Sciatic nerve (tissue), 2 donors: ENCODE measurements around the gene TMEM144. TPM values are rescaled to one million over a fixed set of nuclear protein-coding genes. Genes with fewer than 3 reads are reported as not detected.
A peak's percentile ranks its signal among the peaks of the same experiment; 100 is the strongest.

Experiments
- ATAC-seq: fragments of 200-7000 bp; cut with Tn5 transposase; one replicate; pipeline ENCODE4 v1.9.1; 2020; ENCODE audit warnings: mild to moderate bottlenecking, moderate library complexity
- DNase-seq: peaks from one replicate; pipeline ENCODE4 v3.0.0-alpha.2; 2020; ENCODE audit warnings: low spot score
- intact Hi-C: fragments of 100-400 bp; cut with DNase I; formaldehyde crosslinking; loops from one replicate; pipeline ENCODE4 v1.14.2; 2022
- total RNA-seq: library from RNA; stranded (reverse); fragmentation: NEBNext Ultra II Directional; extraction: Animal tissue kit (Norgen Biotek cat#: 25700); gene quantifications from one replicate; pipeline ENCODE4 v1.2.1, GENCODE V29; 2021
- donor health status: DM: no; HTN: no; CAD: no.
- donor health status: DM: no; HTN: no; CAD: no.

TMEM144 gene
- 11.9 TPM for total RNA-seq

GRCh38 chr4:158209825-158210807 lies at the start of gene TMEM144:
Gene TMEM144 (plus strand): TSS chr4:158210486. CDS start chr4:158212668, 2,182 bp downstream.
- intact Hi-C loops: no loop called here
- DNase-seq (peak; percentile 91), ATAC-seq (peak; percentile 99)

GRCh38 chr4:158161551-158162354 lies 48.5 kb upstream of the TMEM144 start:
- DNase-seq: no peak

GRCh38 chr4:158162631-158163030 lies 47.7 kb upstream of the TMEM144 start:
- intact Hi-C loops: no loop called here
- DNase-seq: no peak
- no peak for ATAC-seq

More at GRCh38 chr4:158161551-158162354, 48.5 kb upstream of the TMEM144 start:
- ATAC-seq: peak; percentile 74
- intact Hi-C loops: no loop called here

GRCh38 chr4:158163941-158164767 lies 46.1 kb upstream of the TMEM144 start:
- DNase-seq (no peak), ATAC-seq (no peak)
- intact Hi-C loops: no loop called here

DNA sequence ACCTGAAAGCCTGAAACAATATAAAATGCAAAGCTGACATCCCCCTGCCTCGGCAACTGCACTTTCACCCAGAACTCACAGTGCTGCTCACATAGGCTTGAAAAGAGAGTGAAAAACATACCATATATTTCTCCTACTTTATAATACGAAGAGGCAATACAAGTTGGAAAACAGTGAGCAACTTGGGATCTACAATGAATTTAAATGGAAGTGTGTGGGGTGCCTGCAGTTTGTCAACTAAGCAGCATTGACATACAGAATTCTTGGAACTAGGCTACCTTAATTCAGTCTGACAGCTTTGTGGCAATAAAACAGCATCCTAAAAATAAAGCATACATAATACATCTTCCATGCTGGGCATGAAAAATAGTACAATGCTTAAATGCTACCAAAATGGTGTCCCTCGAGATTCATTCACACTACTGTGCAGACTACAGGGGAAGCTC lies 45.5 kb upstream of the TMEM144 start:
- DNase-seq: no peak
- intact Hi-C loops: no loop called here
- no peak for ATAC-seq

- ATAC-seq (no peak), DNase-seq (no peak)
- intact Hi-C loops: no loop called here
Measured at GRCh38 chr4:158166701-158167100, 43.6 kb upstream of the TMEM144 start.

DNA sequence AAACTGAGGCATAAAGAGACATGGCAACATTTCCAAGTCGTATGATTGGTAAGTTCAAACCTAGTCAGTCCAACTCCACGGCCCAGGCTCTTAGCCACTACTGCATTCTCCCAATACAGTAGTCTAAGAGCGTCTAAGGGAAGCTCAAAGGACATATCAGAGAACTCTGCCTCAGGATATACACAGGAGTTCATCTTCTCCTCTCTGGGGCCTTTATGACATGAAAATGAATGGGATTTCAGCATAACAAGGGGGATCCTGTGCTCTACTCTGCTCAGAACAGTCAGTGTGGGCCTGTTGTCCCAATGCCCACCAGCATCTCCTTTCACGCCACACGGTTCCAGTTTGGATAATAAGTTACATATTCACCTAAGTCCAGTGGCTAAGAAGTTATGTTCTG lies 41.7 kb upstream of the TMEM144 start:
- no peak for DNase-seq
- intact Hi-C loops: no loop called here
- no peak for ATAC-seq

- intact Hi-C loops: no loop called here
- DNase-seq: no peak
- ATAC-seq: no peak
Measured at GRCh38 chr4:158169506-158169905, 40.8 kb upstream of the TMEM144 start.

DNA sequence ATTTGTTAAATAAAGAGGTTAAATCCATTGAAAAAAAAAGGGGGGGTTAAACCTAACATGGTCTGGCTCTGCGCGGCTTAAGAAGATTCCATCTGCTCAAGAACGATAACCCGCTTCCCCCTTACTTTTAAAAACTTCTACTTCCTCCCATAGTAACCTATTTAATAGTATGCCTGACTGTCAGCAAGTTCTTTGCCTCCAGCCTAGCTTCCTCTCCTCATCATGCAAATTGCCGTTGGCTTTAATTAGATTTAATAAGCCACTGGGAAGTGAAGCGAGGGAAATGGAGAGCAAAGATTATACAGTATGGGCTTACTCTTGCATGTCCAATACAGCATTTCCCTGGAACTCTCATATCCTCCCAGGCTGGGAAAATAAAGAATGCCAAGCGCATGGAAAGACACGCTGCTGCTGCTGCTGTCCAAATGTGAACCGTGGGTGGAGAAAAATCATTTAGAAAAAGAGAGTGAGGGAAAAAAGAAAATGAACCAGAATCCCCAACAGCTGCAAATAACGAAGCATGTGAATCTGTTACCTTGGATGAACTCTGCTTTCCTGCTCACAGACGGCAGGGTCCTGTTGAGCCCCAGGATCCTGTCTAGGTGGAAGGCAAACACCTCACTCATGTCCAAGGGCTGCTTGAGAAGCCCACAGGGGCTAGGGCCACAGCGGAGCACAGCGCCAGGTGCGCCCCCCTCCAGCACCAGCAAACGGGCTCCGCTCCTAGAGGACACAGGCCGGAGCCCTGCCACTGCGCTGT lies 40.2 kb upstream of the TMEM144 start:
- ATAC-seq: peak; percentile 63
- intact Hi-C loops: loop anchor here (5.0 kb wide), 1 partner anchor 178 kb away; no protein-coding TSS in a partner anchor

DNA sequence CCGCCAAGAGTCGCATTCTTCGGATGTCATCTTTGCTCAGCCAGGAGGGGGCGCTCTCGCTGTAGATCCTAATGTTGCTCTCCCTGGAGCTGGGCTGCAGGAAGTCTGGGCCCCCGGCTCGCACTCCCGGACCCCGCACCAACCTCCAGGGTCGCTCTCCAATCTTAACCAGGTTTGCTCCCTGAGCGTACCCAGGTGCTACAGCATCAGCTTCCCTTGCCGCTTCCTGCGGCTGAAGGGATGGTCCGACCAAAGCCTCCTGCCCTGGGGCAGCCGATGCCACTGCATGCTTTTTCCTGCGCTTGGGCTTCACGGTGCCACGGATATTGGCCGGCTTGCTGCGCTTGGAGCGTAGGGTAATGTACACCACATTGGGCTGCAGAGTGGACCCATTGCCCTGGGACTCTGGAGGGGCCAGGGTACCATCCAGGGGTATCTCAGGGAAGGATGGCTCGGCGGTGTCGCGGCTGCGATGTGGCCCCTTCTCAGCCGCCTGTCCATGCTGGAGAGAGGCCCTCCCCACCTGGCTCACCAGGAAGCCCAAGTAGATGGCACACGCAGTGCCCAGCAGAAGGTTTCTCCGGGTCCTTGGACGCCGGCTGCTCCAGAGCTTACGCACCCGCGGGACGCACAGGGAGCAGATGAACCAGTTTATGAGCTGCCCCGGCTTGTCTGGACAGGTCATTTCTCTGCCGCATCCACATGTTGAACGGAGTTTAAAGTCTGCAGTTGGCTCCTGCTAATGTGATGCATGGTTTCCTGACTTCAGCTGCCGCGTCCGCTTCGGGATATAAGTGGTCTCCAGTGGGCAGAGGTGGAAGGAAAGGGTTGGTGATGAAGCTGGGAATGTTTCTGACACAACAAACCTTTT lies 39.4 kb upstream of the TMEM144 start:
- intact Hi-C loops: loop anchor here (5.0 kb wide), 1 partner anchor 179 kb away; no protein-coding TSS in a partner anchor
- DNase-seq (peak; percentile 88), ATAC-seq (peak; percentile 66)

More for the DNA sequence above, 40.2 kb upstream of the TMEM144 start:
- DNase-seq: no peak

GRCh38 chr4:158172261-158173258 lies 37.7 kb upstream of the TMEM144 start, which contains the start of gene GASK1B:
Gene GASK1B (minus strand): TSS chr4:158173025. CDS start chr4:158171375, 1,650 bp downstream.
- DNase-seq (peak; percentile 63), ATAC-seq (peak; percentile 61)
- intact Hi-C loops: loop anchor here (5.0 kb wide), 1 partner anchor 180 kb away; no protein-coding TSS in a partner anchor

DNA sequence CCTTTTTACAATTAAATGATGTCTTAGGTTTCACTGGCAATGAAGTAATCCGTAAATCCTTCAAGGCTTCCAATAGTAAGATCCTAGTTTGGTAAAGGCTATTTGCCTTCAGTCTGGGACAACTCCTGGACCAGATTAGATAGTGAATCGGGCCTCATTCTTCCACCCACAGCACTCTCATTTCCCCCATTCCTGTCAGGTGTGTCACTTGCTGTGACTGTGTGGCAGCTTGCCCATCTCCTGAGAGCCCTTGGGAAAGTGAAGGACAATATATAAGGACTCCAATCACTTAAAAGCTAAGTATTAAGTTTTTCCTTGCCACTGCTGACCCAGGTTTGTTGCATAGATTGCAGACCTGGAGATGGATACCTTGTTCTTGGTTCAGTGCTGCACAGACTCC lies 34.2 kb upstream of the TMEM144 start:
- ATAC-seq (no peak), DNase-seq (no peak)
- intact Hi-C loops: no loop called here

GRCh38 chr4:158176776-158177175 lies 33.5 kb upstream of the TMEM144 start:
- intact Hi-C loops: no loop called here
- ATAC-seq (no peak), DNase-seq (no peak)

GRCh38 chr4:158179465-158179864 lies 30.8 kb upstream of the TMEM144 start:
- intact Hi-C loops: no loop called here
- ATAC-seq: no peak
- no peak for DNase-seq

DNA sequence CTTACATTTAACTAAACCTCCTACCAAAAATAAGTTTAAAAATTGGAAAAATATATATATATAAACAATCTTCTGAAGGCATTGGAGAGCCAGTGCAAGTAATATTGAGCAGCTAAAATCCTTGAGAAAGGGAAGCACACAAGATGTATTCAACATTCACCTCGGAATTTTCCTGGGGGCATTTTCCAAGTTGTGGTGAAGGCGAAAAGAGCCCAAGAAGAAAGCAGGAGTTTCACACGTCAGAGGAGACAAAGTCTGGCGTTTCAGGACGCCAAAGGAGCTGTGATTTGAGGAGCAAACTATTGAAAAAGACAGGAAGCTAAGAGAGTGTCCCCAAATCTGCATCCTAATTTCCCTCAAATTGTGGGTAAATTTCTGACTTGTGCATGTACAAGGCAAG lies 28.4 kb upstream of the TMEM144 start:
- DNase-seq (no peak), ATAC-seq (no peak)
- intact Hi-C loops: no loop called here

DNA sequence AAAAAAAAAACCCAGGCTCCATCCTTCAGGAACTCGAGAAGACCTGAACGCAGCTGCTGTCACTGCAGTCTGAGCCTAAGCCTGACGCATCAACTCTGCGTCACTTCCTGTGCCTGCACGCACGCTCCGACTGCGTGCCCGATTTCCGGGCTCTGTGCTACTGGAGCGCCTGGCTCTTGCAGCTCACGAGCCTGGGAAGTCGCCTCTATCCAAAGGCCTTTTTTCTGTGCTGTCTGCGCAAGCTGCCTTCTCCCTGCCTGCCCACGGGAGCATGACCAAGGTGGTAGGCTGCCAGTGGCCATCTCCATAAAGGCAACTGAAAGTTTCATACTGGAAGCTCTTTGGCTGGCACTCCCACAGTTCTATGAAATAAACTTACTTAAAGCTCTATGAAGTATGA lies 27.6 kb upstream of the TMEM144 start:
- intact Hi-C loops: no loop called here
- DNase-seq (no peak), ATAC-seq (no peak)
